Activated CD4-positive, alpha-beta T cell treated with anti-CD3 and anti-CD28 coated beads, Interleukin-2, amount 50 U/mL, for 16 hours (primary cell): ENCODE measurements around the gene GAA.

ENCODE experiments used
- DNase-seq: peaks from one replicate; pipeline ENCODE4 v3.0.0-alpha.2; 2020

Gene GAA

DNA sequence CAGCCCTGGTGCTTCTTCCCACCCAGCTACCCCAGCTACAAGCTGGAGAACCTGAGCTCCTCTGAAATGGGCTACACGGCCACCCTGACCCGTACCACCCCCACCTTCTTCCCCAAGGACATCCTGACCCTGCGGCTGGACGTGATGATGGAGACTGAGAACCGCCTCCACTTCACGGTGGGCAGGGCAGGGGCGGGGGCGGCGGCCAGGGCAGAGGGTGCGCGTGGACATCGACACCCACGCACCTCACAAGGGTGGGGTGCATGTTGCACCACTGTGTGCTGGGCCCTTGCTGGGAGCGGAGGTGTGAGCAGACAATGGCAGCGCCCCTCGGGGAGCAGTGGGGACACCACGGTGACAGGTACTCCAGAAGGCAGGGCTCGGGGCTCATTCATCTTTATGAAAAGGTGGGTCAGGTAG, 3.6 kb downstream of the GAA start:
- DNase-seq: no peak

DNA sequence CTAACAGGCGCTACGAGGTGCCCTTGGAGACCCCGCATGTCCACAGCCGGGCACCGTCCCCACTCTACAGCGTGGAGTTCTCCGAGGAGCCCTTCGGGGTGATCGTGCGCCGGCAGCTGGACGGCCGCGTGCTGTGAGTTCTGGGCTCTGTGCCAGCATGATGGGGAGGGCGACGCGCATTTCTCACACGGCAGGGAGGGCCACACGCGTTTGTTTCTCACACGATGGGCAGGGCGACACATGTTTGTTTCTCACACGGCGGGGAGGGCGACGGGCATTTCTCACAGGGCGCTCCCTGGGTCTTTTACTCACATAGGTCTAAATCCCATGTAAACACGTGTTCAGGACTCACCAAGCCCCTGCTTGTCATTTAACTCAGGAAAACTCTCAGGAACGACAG, 4.4 kb downstream of the GAA start:
- no peak for DNase-seq

DNA sequence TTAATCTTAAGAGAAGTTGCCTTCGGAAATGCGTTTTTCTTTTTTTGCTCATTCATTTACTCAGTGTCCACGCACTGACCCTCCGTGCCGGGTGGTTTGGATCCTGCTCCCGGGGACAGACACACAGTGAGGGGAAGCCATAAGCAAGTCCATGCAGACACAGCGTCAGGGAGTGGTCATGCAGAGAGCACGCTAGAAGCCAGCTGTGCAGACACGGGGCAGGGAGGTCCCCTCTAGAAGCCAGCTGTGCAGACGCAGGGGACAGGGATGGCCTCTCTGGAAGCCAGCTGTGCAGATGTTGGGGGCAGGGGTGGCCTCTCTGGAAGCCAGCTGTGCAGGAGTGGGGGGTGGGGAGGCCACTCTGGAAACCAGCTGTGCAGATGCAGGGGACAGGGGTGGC, 4.8 kb downstream of the GAA start:
- no peak for DNase-seq

DNA sequence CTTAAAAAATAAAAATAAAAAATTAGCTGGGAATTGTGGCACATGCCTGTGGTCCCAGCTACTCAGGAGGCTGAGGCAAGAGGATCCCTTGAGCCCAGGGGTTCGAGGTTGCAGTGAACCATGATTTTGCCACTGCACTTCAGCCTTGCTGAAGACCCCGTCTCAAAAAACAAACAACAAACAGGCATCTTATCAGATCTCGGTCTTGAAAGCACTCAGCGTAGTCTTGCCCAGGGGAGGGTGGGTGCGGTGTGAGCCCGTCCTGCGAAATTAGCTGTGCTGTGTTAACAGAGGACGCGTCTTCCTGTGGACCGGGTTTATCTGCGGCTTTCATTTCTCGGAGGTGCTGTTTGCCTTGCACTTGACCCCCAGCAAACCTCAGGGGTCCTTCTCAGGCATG, 5.4 kb downstream of the GAA start:
- DNase-seq: no peak

DNA sequence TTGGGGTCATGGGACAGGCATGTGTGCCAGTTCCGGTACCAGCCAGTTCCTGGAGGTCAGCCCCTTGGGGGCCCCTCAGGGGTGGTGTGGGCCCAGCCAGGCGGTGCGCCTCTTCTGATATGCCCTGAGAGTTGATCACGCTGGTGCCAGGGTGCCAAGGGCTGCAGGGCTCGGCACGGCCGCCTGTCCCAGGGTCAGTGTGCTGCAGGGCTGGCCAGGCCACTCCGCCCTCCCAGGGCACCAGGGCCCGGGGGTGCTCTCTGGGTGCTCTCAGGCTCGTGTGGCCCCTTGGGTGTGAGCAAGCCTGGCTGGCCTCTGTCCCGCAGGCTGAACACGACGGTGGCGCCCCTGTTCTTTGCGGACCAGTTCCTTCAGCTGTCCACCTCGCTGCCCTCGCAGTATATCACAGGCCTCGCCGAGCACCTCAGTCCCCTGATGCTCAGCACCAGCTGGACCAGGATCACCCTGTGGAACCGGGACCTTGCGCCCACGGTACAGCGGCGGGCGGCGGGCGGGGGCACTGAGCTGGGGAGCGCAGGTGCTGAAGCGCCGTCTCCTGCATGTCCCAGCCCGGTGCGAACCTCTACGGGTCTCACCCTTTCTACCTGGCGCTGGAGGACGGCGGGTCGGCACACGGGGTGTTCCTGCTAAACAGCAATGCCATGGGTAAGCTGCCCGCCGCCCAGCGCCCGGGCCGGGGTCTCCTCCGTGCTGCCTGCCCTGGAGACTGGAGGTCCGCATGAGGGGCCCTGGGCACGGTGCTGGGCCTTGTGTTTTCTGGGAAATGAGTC, 6.0 kb downstream of the GAA start:
- no peak for DNase-seq

DNA sequence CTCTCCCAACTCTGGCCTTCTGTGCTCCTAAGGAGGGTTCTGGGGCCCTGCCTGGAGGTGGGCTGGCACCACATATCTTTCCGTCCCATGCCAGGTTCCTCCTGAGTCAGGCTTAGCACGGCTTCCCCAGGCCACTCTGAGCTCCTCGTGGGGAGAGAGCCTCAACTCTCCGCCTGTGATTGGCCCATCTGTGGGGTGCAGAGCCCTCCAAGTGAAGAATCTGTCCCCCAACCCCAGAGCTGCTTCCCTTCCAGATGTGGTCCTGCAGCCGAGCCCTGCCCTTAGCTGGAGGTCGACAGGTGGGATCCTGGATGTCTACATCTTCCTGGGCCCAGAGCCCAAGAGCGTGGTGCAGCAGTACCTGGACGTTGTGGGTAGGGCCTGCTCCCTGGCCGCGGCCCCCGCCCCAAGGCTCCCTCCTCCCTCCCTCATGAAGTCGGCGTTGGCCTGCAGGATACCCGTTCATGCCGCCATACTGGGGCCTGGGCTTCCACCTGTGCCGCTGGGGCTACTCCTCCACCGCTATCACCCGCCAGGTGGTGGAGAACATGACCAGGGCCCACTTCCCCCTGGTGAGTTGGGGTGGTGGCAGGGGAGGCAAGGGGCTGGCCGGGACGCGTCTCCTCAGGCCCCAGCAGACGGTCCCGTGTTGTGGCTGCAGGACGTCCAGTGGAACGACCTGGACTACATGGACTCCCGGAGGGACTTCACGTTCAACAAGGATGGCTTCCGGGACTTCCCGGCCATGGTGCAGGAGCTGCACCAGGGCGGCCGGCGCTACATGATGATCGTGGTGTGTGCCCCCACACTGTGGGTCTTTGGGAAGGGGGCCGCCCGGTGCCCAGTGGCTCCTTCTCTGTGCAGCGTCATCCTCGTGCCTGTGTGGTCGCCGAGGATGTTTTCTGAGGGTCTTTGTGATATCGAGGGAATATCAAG, 6.9 kb downstream of the GAA start:
- DNase-seq: no peak

DNA sequence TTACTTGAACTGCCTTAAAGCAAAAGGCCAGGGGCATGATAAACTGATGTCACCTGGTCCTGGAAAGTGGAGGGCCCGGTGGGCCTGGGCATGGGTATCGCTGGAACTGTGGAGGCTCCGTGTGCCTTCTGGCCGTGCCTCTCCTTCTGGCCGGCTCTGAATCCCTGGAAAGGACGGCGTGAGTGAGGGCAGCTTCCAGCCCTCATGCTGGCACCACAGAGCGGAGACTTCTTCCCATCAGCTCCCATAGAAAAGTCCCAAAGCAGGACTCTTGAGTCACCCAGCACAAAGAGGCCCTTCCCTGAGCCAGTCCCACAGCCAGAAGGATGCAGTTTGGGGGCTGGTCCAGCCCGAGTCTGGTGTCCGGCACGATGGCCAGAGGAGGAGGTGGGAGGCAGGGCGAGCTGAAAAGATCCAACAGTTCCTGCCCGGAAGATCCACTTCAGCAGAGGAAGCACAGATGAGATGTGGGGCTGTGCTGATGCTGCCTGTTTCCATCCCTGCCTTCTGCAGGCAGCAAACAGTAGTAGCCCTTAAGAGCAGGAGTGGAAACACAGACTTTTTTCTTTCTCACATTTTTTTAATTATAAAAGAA, 7.8 kb downstream of the GAA start:
- DNase-seq: no peak

DNA sequence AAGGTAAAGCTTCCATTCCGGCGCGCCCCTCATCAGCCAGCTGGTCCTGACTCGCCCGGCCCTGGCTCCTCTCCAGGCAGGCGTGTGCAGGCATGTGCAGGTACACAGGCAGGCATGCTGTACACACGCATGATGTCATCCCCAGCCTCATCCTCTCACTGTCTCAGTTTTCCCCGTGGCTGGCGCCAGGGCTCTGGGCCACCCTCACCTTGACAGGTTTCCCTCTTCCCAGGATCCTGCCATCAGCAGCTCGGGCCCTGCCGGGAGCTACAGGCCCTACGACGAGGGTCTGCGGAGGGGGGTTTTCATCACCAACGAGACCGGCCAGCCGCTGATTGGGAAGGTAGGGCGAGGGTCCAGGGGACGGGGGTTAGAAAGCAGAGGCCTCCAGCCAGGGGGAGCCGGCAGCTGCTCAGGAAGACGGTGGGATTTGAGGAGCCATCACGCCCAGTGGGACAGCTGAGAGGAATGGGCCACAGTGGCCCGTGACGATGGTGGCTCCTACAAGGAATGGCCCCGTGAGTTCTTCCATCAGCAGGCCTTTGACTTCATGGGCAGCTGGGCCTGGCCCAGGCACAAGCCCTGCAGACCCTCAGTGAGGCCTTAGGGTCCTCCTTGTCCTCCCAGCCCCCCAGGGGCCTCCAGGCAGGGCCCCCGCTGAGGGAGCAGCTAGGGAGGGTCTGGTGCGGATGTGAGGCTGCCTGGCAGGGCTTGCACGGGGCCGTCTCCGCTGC, 8.5 kb downstream of the GAA start:
- DNase-seq: no peak

DNA sequence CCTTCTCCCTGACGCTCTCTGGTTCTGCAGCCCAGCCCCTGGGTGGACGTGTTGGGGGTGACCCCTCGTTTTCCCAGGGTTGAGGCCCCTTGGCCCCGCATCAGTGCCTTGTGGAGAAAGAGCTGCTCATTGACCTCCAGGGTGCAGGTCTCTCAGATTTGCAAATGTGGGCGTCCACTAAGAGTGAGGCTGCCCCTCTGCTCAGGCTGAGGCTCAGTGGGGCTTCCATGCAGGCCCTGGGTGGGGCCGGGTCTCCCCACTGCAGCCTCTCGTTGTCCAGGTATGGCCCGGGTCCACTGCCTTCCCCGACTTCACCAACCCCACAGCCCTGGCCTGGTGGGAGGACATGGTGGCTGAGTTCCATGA, 9.0 kb downstream of the GAA start:
- DNase-seq: no peak

DNA sequence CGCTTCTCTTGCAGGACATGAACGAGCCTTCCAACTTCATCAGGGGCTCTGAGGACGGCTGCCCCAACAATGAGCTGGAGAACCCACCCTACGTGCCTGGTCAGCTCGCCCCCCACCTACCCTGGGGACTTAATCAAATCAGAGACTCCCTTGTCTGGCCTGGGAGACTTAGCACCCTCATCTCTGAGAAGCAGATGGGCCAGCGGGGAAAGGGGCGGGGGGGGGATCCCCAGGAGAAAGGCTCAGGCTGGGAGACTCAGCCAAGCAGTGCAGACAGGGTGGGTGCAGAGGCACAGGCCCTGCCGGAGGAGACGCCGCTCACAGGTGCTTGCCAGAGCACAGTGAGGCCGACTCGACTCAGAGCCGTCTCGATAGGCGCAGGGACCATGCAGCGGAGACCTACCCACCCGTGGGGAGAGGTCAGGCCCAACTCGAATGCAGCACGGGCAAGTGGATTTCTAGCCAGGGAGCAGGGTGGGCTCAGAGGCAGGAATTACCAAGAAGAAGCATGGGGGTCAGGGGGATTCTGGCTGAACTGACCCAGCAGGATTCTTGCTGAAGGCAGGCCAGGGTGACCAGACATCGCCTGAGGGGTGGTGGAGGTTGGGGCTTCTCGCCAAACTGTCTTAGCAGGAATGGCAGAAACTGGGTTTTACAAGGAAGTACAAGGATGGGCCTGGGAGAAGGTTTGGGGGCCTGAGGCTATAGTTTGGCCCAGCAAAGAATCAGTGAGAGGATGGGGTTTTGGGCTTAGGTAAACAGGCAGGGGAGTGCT, 9.7 kb downstream of the GAA start:
- DNase-seq: no peak

DNA sequence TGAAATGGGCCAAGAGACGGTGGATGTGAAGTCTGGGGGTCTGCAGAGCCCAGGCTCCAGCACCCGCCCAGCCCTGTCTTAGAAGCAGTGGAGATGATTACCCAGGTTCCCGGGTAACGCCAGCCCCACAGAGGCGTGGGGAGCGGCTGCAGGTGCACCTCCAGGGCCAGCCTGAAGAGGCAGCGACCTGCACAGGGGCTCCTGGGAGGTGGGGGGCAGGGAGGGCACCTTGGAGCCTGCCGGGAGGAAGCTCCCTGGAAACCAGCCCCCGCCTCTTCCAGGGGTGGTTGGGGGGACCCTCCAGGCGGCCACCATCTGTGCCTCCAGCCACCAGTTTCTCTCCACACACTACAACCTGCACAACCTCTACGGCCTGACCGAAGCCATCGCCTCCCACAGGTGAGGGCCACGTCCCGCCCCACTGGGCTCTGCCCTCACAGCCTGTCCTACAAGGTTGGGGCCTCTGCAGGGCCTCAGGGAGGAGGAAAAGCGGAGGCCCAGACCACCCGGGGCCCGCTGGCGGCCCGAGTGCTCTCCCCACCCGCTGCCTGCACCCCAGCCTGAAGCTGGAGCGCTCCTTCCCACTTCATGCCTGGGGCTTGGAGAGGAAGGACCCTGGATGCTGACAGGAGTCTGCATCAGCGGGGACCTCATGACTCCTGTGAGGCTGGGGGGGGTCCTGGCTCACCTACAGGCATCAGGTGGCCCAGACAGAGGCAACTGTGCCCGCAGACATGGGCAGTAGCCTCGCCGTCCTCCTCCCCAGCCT, 10.5 kb downstream of the GAA start:
- DNase-seq: no peak

DNA sequence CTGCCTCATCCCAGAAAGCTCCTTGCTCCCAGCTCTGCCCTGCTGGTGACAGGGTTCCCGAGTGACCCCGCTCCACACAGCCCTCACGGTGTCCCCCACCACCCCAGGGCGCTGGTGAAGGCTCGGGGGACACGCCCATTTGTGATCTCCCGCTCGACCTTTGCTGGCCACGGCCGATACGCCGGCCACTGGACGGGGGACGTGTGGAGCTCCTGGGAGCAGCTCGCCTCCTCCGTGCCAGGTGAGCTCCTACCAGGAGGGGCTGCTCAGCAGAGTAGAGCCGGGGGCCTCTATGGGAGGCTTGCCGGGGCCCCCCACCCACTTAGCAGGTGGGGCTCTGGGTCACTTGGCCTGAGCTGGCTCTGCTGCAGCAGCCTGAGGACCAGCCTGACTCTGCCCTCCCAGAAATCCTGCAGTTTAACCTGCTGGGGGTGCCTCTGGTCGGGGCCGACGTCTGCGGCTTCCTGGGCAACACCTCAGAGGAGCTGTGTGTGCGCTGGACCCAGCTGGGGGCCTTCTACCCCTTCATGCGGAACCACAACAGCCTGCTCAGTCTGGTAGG, 11.2 kb downstream of the GAA start:
- no peak for DNase-seq

DNA sequence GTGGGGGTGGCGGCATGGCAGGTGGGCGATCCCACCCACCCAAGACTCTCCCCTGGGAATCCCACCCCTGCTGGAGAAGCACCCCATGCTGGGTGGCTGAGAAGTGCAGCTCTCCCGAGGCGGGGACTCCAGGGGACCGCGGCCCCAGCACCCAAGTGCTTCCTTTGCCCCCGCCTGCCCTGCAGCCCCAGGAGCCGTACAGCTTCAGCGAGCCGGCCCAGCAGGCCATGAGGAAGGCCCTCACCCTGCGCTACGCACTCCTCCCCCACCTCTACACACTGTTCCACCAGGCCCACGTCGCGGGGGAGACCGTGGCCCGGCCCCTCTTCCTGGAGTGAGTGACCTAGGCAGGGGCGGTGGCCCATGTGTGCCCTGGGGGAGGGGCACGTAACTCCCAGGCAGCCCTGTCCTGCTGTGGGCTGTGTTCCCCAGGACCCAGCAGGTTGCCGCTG, 11.7 kb downstream of the GAA start:
- no peak for DNase-seq

DNA sequence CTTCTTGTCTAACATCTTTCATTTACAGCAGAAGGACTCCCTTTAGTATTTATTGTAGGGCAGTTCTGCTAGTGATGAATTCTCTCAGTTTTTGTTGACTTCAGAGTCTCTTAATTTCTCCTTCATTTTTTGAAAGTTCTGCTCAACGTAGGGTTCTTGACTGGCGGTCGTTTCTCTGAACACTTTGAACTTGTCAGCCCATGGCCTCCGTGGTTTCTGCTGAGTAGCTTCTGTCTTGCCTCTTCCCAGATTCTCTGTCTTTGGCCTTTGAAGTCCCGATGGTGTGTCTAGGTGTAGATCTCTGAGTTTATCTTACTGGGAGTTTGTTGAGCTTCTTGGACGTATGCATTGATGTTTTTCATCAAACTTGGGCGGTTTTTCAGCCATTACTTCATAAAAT, 13.4 kb downstream of the GAA start:
- DNase-seq: no peak

DNA sequence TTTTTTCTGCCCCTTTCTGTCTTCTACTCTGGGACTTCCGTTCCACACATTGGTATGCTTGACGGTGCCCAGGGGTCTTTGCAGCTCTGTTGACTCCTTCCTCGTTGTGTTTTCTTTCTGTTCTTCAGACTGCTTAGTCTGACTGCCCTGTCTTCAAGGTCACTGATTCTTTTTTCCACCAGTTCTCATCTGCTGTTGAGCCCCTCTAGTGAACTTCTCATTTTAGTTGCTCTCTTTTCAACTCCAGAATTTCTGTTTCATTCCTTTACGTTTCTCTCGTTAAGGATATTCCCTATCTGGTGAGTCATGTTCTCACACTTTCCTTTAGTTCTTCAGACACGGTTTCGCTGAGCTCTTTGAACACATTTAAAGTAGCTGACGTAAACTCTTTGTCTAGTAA, 13.8 kb downstream of the GAA start:
- DNase-seq: no peak

DNA sequence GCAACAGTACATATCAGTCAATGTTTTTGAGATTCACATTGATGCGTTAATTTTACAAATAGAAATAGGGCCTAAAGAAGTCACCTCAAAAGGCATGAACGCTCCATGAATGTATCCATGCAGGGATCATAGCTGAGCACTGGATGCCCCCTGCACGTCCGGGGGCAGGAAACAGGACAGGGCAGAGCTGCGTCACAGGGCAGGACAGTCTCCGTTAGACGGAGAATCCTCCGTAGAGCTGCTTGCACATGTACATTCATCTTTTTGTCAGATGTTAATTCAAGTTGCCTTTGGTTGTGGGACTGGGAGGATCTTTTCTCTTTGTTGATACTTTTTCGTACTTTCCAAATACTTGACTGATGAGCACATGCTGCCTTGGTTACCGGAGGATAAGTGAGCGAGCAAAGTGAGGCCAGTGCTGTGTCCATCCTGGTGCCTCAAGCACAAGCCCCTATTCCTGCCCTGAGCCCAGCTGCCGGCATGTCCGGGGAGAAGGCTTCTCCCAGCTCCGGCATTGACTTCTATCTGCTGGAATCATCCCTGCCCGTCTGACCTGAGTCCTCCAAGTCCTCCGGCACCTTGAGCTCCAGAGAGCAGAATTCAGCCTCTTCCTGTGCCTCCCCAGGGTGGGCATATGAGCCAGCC, 15.0 kb downstream of the GAA start:
- no peak for DNase-seq

DNA sequence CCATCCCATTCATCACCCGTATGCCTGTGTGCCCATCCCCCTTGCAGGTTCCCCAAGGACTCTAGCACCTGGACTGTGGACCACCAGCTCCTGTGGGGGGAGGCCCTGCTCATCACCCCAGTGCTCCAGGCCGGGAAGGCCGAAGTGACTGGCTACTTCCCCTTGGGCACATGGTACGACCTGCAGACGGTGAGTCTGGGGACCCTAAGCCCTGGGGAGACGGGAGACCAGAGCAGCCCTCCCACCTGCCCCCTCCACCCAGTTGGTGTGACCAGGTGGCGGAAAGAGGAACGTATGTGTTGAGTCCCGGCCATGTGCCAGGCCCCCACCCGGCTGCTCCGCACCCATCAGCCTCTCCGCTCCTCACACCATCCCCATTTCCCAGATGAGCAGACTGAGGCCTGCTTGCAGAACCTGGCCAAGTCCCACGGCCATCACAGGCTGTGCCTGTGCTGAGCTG, 15.6 kb downstream of the GAA start:
- DNase-seq: no peak

DNA sequence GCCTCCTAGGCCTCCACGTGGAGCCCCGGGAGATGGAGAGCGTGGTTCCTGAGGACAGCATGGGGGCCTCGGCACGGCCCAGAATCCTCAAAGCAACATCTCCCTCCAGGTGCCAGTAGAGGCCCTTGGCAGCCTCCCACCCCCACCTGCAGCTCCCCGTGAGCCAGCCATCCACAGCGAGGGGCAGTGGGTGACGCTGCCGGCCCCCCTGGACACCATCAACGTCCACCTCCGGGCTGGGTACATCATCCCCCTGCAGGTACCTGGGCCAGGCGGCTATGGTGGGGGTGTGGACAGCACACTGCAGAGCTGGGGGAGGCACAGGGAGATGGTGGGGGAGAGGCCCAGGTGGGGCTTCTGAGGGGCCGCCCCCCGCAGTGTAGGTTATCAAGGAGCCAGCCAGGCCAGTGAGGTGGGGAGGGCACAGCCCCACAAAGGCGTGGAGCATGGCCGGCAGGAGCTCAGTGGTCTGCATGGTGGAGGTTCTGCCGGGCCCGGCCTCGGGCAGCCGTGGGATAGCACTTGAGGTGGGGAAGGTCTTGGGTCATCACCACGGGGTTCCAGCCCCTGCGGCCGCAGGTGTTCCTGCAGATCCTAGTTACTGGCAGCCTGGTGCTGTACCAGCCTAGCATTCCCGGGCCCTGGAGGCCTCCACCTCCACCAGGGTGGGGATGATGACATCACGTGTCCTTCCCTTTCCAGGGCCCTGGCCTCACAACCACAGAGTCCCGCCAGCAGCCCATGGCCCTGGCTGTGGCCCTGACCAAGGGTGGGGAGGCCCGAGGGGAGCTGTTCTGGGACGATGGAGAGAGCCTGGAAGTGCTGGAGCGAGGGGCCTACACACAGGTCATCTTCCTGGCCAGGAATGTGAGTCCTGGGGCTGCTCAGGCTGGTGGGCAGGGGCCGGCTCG, 16.4 kb downstream of the GAA start:
- no peak for DNase-seq

DNA sequence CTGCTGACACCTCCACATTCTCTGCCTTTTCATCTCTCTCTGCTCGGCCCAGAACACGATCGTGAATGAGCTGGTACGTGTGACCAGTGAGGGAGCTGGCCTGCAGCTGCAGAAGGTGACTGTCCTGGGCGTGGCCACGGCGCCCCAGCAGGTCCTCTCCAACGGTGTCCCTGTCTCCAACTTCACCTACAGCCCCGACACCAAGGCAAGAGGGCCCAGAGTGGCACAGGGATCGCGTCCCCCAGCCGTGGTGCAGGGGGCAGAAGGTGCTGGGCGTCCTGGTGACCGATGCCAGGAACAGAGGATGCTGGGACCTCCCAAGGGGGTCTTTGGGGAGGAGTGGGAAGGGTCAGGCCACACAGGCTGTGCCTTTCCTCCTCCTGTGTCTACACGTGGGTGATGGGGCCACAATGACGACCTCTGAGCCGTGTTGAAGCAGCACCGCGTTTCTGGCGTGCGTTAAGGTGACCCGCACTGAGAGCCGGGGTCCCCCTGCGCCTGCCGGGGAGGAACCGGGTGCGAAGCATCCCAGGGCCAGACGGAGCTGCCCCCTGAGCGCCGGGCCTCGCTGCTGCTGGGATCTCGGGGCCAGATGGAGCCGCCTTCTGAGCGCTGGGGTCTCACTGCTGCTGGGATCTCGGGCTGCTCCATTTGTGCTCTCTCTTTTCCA, 17.4 kb downstream of the GAA start:
- DNase-seq: no peak
